T-helper 2 cell treated with Interferon-gamma antibody and Interleukin-4, amounts not matched to agents 5 μg/mL and 100 μg/mL, for 36 hours (primary cell): ENCODE results near the gene FCRL4.
"Not testable (repeated sequence)": the region's sequence is repeated elsewhere in the genome, so short reads cannot be mapped to it uniquely, and the experiment has no call there.

Source experiments
- DNase-seq: peaks from one replicate; pipeline ENCODE4 v3.0.0; 2021; ENCODE audit warnings: low spot score
- H3K27ac Mint-ChIP-seq: one replicate; pipeline ENCODE4 v1.8.0; 2021; ENCODE audit warnings: mild to moderate bottlenecking, mixed read lengths
- H3K27me3 Mint-ChIP-seq: one replicate; pipeline ENCODE4 v1.8.0; 2021; ENCODE audit warnings: low read depth, mixed read lengths
- H3K36me3 Mint-ChIP-seq: one replicate; pipeline ENCODE4 v1.8.0; 2021; ENCODE audit warnings: low read depth, mixed read lengths
- H3K4me1 Mint-ChIP-seq: one replicate; pipeline ENCODE4 v1.8.0; 2021; ENCODE audit warnings: low read depth, mixed read lengths
- H3K4me3 Mint-ChIP-seq: one replicate; pipeline ENCODE4 v1.8.0; 2022; ENCODE audit warnings: mild to moderate bottlenecking, moderate library complexity, mixed read lengths
- H3K9me3 Mint-ChIP-seq: one replicate; pipeline ENCODE4 v1.8.0; 2021; ENCODE audit warnings: mixed read lengths

FCRL4 gene

GRCh38 chr1:157580179-157580827 lies 17.6 kb downstream of the FCRL4 start:
- no peak for DNase-seq
- Mint-ChIP-seq H3K9me3 (no peaks in the 10 kb centered on the region), H3K27ac (no peak overlapping the region), H3K4me3 (no peak overlapping the region), H3K36me3 (no peaks in the 10 kb centered on the region), H3K4me1 (peaks cover 2% of the 10 kb centered on the region), H3K27me3 (peaks cover 10% of the 10 kb centered on the region)

- no peak overlapping the region for H3K27ac Mint-ChIP-seq
Observed at GRCh38 chr1:157577420-157577819, 20.5 kb downstream of the FCRL4 start.

GRCh38 chr1:157575744-157576143 lies 22.1 kb downstream of the FCRL4 start:
- no peak overlapping the region for H3K4me3 Mint-ChIP-seq
- no peaks in the 10 kb centered on the region for H3K4me1 Mint-ChIP-seq
- H3K9me3 Mint-ChIP-seq: no peaks in the 10 kb centered on the region
- H3K27me3 Mint-ChIP-seq: peaks cover 10% of the 10 kb centered on the region
- H3K36me3 Mint-ChIP-seq: no peaks in the 10 kb centered on the region
- no peak for DNase-seq
- no peak overlapping the region for H3K27ac Mint-ChIP-seq

More at GRCh38 chr1:157577420-157577819, 20.5 kb downstream of the FCRL4 start:
- Mint-ChIP-seq H3K36me3 (no peaks in the 10 kb centered on the region), H3K9me3 (no peaks in the 10 kb centered on the region), H3K4me3 (no peak overlapping the region), H3K4me1 (no peaks in the 10 kb centered on the region), H3K27me3 (peaks cover 10% of the 10 kb centered on the region)
- DNase-seq: no peak

GRCh38 chr1:157574836-157575235 lies 23.0 kb downstream of the FCRL4 start:
- Mint-ChIP-seq H3K9me3 (no peaks in the 10 kb centered on the region), H3K36me3 (no peaks in the 10 kb centered on the region), H3K27me3 (peaks cover 10% of the 10 kb centered on the region), H3K4me3 (no peak overlapping the region), H3K4me1 (no peaks in the 10 kb centered on the region), H3K27ac (no peak overlapping the region)
- DNase-seq: no peak

GRCh38 chr1:157566484-157567300 lies 31.2 kb downstream of the FCRL4 start:
- Mint-ChIP-seq H3K27me3 (peaks cover 21% of the 10 kb centered on the region), H3K27ac (no peak overlapping the region), H3K4me1 (peaks cover 3% of the 10 kb centered on the region), H3K9me3 (no peaks in the 10 kb centered on the region), H3K4me3 (no peak overlapping the region), H3K36me3 (no peaks in the 10 kb centered on the region)
- DNase-seq: no peak

GRCh38 chr1:157562515-157562914 lies 35.4 kb downstream of the FCRL4 start:
- H3K4me3 Mint-ChIP-seq: no peak overlapping the region
- H3K27ac Mint-ChIP-seq: no peak overlapping the region
- no peak for DNase-seq
- peaks cover 3% of the 10 kb centered on the region for H3K4me1 Mint-ChIP-seq
- H3K36me3 Mint-ChIP-seq: no peaks in the 10 kb centered on the region
- no peaks in the 10 kb centered on the region for H3K9me3 Mint-ChIP-seq
- H3K27me3 Mint-ChIP-seq: peaks cover 18% of the 10 kb centered on the region

GRCh38 chr1:157558119-157558518 lies 39.8 kb downstream of the FCRL4 start:
- no peaks in the 10 kb centered on the region for H3K9me3 Mint-ChIP-seq
- DNase-seq: no peak
- peaks cover 3% of the 10 kb centered on the region for H3K4me1 Mint-ChIP-seq
- no peak overlapping the region for H3K4me3 Mint-ChIP-seq
- H3K27me3 Mint-ChIP-seq: peaks cover 13% of the 10 kb centered on the region
- no peak overlapping the region for H3K27ac Mint-ChIP-seq
- no peaks in the 10 kb centered on the region for H3K36me3 Mint-ChIP-seq

GRCh38 chr1:157551694-157552693 lies 45.9 kb downstream of the FCRL4 start, which contains the start of gene FCRL5:
TSS of gene FCRL5 (minus strand) at chr1:157552515. CDS start at chr1:157552362, 153 bp downstream.
- no peaks in the 10 kb centered on the region for H3K9me3 Mint-ChIP-seq
- no peak within 1 kb of the TSS for H3K4me3 Mint-ChIP-seq
- peaks cover 15% of the 10 kb centered on the region for H3K27me3 Mint-ChIP-seq
- no peaks in the 10 kb centered on the region for H3K36me3 Mint-ChIP-seq
- no peak within 1 kb of the TSS for H3K27ac Mint-ChIP-seq
- no peak for DNase-seq
- H3K4me1 Mint-ChIP-seq: no peaks in the 10 kb centered on the region

- DNase-seq, H3K9me3 Mint-ChIP-seq, H3K27me3 Mint-ChIP-seq, H3K36me3 Mint-ChIP-seq, H3K4me1 Mint-ChIP-seq, H3K27ac Mint-ChIP-seq, H3K4me3 Mint-ChIP-seq: not testable (repeated sequence)
Observed at GRCh38 chr1:157548081-157548480, 49.8 kb downstream of the FCRL4 start.

GRCh38 chr1:157542676-157543075 lies 55.2 kb downstream of the FCRL4 start:
- Mint-ChIP-seq H3K36me3 (no peaks in the 10 kb centered on the region), H3K4me3 (no peak overlapping the region), H3K4me1 (no peaks in the 10 kb centered on the region), H3K27me3 (peaks cover 14% of the 10 kb centered on the region), H3K9me3 (no peaks in the 10 kb centered on the region), H3K27ac (no peak overlapping the region)
- no peak for DNase-seq

- no peaks in the 10 kb centered on the region for H3K9me3 Mint-ChIP-seq
- DNase-seq: no peak
- no peaks in the 10 kb centered on the region for H3K36me3 Mint-ChIP-seq
- no peak overlapping the region for H3K4me3 Mint-ChIP-seq
- no peak overlapping the region for H3K27ac Mint-ChIP-seq
- no peaks in the 10 kb centered on the region for H3K4me1 Mint-ChIP-seq
- H3K27me3 Mint-ChIP-seq: peaks cover 11% of the 10 kb centered on the region
Observed at GRCh38 chr1:157540852-157541251, 57.0 kb downstream of the FCRL4 start.

GRCh38 chr1:157540160-157540748 lies 57.6 kb downstream of the FCRL4 start:
- DNase-seq: no peak
- no peak overlapping the region for H3K4me3 Mint-ChIP-seq
- H3K36me3 Mint-ChIP-seq: no peaks in the 10 kb centered on the region
- H3K27ac Mint-ChIP-seq: no peak overlapping the region
- H3K9me3 Mint-ChIP-seq: no peaks in the 10 kb centered on the region
- H3K27me3 Mint-ChIP-seq: peaks cover 11% of the 10 kb centered on the region
- no peaks in the 10 kb centered on the region for H3K4me1 Mint-ChIP-seq

- H3K36me3 Mint-ChIP-seq: no peaks in the 10 kb centered on the region
- H3K27me3 Mint-ChIP-seq: peaks cover 11% of the 10 kb centered on the region
- no peak for DNase-seq
- no peaks in the 10 kb centered on the region for H3K9me3 Mint-ChIP-seq
- no peaks in the 10 kb centered on the region for H3K4me1 Mint-ChIP-seq
- no peak overlapping the region for H3K4me3 Mint-ChIP-seq
- H3K27ac Mint-ChIP-seq: no peak overlapping the region
Observed at GRCh38 chr1:157539568-157539967, 58.3 kb downstream of the FCRL4 start.
